H1 (cell line): ENCODE data around the gene ARMH1. TPM values are rescaled to one million over a fixed set of nuclear protein-coding genes. Genes with fewer than 3 reads are reported as not detected.

Experiments used
- CREB1 ChIP-seq: IDR thresholded peaks from 2 replicates; pipeline ENCODE4 v1.6.1; 2012; ENCODE audit warnings: inconsistent platforms
- NANOG ChIP-seq: IDR thresholded peaks from 2 replicates; pipeline ENCODE4 v1.6.1; 2011; ENCODE audit warnings: low read length, low read depth, mild to moderate bottlenecking, inconsistent platforms; ENCODE audit not compliant: insufficient read depth, poor library complexity, severe bottlenecking
- PHF8 ChIP-seq: fragments of 200-600 bp; sonication (generic); conservative IDR thresholded peaks from 2 replicates; pipeline ENCODE4 v1.7.1; 2012; ENCODE audit warnings: low read depth, mild to moderate bottlenecking, inconsistent platforms, low read length, moderate library complexity
- POLR2A ChIP-seq, 2 experiments: IDR thresholded peaks; 1 replicate in 1 of 2; 2 replicates in 1 of 2; pipeline ENCODE4 v1.6.1; 2011; ENCODE audit warnings: low read depth in 2 of 2, low read length in 2 of 2, mild to moderate bottlenecking in 2 of 2; ENCODE audit errors: control extremely low read depth in 1 of 2
- SIN3A ChIP-seq, 2 experiments: IDR thresholded peaks in 1 of 2; conservative IDR thresholded peaks in 1 of 2; 2 replicates each; pipeline ENCODE4 v1.6.1; 2011 to 2012; ENCODE audit warnings: low read length in 2 of 2, improper control_type of control experiment in 1 of 2, low read depth in 1 of 2, mild to moderate bottlenecking in 1 of 2
- SP1 ChIP-seq: IDR thresholded peaks from 2 replicates; pipeline ENCODE4 v1.6.1; 2011; ENCODE audit warnings: low read depth, low read length
- polyA plus RNA-seq, 7 experiments: library from polyadenylated mRNA; depleted of rRNA in 3 of 7; stranded (reverse) in 5 of 7; unstranded in 2 of 7; fragments of >200 nt in 5 of 7; fragments of 200-250 nt in 2 of 7; gene quantifications; 1 replicate in 5 of 7; 2 replicates in 1 of 7; 4 replicates in 1 of 7; pipeline versions ENCODE4 v1.2.1 to v1.2.3, GENCODE V29; 2011 to 2013; ENCODE audit warnings: missing spikeins in 2 of 7, mixed read lengths in 2 of 7
- total RNA-seq: library from RNA; stranded (reverse); fragmentation: NEBNext Ultra II Directional; extraction: Animal tissue kit (Norgen Biotek cat#: 25700); gene quantifications from 2 replicates; pipeline ENCODE4 v1.2.1, GENCODE V29; 2021
- TF ChIP-seq, protein P1 (sequence below): fragments of 300-600 bp; sonication (generic); IDR thresholded peaks from 2 replicates; pipeline ENCODE4 v1.7.1; 2012; ENCODE audit warnings: low read length, moderate library complexity, mild to moderate bottlenecking, inconsistent platforms; ENCODE audit not compliant: insufficient replicate concordance
- TF ChIP-seq, protein P2 (sequence below): IDR thresholded peaks from 2 replicates; pipeline ENCODE4 v1.6.1; 2012; ENCODE audit warnings: low read length, inconsistent platforms

Gene ARMH1
- total and polyA plus RNA-seq, 2 of the 8 experiments (the other 6 are each of a cell fraction or from before 2014, with no cell fraction given), result 0.82 to 0.85 TPM

GRCh38 chr1:44721485-44722361 lies 47.2 kb downstream of the ARMH1 start (continued):
- TF ChIP-seq, protein P1, sequence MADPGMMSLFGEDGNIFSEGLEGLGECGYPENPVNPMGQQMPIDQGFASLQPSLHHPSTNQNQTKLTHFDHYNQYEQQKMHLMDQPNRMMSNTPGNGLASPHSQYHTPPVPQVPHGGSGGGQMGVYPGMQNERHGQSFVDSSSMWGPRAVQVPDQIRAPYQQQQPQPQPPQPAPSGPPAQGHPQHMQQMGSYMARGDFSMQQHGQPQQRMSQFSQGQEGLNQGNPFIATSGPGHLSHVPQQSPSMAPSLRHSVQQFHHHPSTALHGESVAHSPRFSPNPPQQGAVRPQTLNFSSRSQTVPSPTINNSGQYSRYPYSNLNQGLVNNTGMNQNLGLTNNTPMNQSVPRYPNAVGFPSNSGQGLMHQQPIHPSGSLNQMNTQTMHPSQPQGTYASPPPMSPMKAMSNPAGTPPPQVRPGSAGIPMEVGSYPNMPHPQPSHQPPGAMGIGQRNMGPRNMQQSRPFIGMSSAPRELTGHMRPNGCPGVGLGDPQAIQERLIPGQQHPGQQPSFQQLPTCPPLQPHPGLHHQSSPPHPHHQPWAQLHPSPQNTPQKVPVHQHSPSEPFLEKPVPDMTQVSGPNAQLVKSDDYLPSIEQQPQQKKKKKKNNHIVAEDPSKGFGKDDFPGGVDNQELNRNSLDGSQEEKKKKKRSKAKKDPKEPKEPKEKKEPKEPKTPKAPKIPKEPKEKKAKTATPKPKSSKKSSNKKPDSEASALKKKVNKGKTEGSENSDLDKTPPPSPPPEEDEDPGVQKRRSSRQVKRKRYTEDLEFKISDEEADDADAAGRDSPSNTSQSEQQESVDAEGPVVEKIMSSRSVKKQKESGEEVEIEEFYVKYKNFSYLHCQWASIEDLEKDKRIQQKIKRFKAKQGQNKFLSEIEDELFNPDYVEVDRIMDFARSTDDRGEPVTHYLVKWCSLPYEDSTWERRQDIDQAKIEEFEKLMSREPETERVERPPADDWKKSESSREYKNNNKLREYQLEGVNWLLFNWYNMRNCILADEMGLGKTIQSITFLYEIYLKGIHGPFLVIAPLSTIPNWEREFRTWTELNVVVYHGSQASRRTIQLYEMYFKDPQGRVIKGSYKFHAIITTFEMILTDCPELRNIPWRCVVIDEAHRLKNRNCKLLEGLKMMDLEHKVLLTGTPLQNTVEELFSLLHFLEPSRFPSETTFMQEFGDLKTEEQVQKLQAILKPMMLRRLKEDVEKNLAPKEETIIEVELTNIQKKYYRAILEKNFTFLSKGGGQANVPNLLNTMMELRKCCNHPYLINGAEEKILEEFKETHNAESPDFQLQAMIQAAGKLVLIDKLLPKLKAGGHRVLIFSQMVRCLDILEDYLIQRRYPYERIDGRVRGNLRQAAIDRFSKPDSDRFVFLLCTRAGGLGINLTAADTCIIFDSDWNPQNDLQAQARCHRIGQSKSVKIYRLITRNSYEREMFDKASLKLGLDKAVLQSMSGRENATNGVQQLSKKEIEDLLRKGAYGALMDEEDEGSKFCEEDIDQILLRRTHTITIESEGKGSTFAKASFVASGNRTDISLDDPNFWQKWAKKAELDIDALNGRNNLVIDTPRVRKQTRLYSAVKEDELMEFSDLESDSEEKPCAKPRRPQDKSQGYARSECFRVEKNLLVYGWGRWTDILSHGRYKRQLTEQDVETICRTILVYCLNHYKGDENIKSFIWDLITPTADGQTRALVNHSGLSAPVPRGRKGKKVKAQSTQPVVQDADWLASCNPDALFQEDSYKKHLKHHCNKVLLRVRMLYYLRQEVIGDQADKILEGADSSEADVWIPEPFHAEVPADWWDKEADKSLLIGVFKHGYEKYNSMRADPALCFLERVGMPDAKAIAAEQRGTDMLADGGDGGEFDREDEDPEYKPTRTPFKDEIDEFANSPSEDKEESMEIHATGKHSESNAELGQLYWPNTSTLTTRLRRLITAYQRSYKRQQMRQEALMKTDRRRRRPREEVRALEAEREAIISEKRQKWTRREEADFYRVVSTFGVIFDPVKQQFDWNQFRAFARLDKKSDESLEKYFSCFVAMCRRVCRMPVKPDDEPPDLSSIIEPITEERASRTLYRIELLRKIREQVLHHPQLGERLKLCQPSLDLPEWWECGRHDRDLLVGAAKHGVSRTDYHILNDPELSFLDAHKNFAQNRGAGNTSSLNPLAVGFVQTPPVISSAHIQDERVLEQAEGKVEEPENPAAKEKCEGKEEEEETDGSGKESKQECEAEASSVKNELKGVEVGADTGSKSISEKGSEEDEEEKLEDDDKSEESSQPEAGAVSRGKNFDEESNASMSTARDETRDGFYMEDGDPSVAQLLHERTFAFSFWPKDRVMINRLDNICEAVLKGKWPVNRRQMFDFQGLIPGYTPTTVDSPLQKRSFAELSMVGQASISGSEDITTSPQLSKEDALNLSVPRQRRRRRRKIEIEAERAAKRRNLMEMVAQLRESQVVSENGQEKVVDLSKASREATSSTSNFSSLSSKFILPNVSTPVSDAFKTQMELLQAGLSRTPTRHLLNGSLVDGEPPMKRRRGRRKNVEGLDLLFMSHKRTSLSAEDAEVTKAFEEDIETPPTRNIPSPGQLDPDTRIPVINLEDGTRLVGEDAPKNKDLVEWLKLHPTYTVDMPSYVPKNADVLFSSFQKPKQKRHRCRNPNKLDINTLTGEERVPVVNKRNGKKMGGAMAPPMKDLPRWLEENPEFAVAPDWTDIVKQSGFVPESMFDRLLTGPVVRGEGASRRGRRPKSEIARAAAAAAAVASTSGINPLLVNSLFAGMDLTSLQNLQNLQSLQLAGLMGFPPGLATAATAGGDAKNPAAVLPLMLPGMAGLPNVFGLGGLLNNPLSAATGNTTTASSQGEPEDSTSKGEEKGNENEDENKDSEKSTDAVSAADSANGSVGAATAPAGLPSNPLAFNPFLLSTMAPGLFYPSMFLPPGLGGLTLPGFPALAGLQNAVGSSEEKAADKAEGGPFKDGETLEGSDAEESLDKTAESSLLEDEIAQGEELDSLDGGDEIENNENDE, result peak; percentile 47
- TF ChIP-seq POLR2A (IDR thresholded peaks at IDR 0.05; ENCODE audit: control extremely low read depth in 1 of 2, low read depth in 2 of 2, low read length in 2 of 2), result peak; percentile 100
- TF ChIP-seq CREB1, result no peak
- TF ChIP-seq PHF8, result no peak
- TF ChIP-seq NANOG, result no peak
- peak; percentile 89 for TF ChIP-seq SP1
- TF ChIP-seq, protein P2, sequence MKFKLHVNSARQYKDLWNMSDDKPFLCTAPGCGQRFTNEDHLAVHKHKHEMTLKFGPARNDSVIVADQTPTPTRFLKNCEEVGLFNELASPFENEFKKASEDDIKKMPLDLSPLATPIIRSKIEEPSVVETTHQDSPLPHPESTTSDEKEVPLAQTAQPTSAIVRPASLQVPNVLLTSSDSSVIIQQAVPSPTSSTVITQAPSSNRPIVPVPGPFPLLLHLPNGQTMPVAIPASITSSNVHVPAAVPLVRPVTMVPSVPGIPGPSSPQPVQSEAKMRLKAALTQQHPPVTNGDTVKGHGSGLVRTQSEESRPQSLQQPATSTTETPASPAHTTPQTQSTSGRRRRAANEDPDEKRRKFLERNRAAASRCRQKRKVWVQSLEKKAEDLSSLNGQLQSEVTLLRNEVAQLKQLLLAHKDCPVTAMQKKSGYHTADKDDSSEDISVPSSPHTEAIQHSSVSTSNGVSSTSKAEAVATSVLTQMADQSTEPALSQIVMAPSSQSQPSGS, result peak; percentile 80; the same call in 1 of the 2 replicates
- TF ChIP-seq SIN3A (conservative IDR thresholded peaks at IDR 0.05 in 1 of 2, IDR thresholded peaks at IDR 0.05 in 1 of 2; ENCODE audit: low read depth in 1 of 2, low read length in 2 of 2), result no peak
